Measurements from ENCODE around the gene TEAD3.

GRCh38 chr6:35452183-35453090 lies 44.4 kb downstream of the TEAD3 start, which contains the start of gene FANCE:
- TF ChIP-seq POLR2AphosphoS5 (IDR thresholded peaks at IDR 0.05; ENCODE audit: borderline replicate concordance, low read depth, low read length) (peak; percentile 84), EZH2 (IDR thresholded peaks at IDR 0.05) (no peak), FOXP2 (optimal IDR thresholded peaks at IDR 0.05; ENCODE audit: control extremely low read depth, extremely low read length, insufficient read depth) (no peak)
